Left lung (tissue), 10 donors: ENCODE results near the gene PRKCD. TPM values are rescaled to one million over a fixed set of nuclear protein-coding genes. Genes with fewer than 3 reads are reported as not detected.

Source experiments
- ATAC-seq: fragments of 200-7000 bp; cut with Tn5 transposase; one replicate; pipeline ENCODE4 v1.9.1; 2020; ENCODE audit warnings: moderate library complexity
- DNase-seq, 4 donors: peaks; one replicate each; pipeline ENCODE4 v3.0.0-alpha.2; 2013 to 2020
- H3K27ac ChIP-seq, 2 donors: fragments of 200-600 bp; sonication (generic) in 1 of 2; one replicate each; pipeline versions ENCODE4 v1.5.0 to v1.8.0; 2020 to 2021
- H3K27me3 ChIP-seq, 2 donors: fragments of 200-600 bp; sonication (generic) in 1 of 2; one replicate each; pipeline versions ENCODE4 v1.5.0 to v1.8.0; 2020 to 2021
- H3K36me3 ChIP-seq, 2 donors: fragments of 200-600 bp; sonication (generic) in 1 of 2; one replicate each; pipeline versions ENCODE4 v1.5.0 to v1.8.0; 2020 to 2021
- H3K4me1 ChIP-seq, 2 donors: fragments of 200-600 bp; one replicate each; pipeline ENCODE4 v1.8.0; 2021
- H3K4me3 ChIP-seq, 2 donors: fragments of 200-600 bp; sonication (generic) in 1 of 2; one replicate each; pipeline versions ENCODE4 v1.5.0 to v1.8.0; 2020 to 2021; ENCODE audit warnings: mild to moderate bottlenecking in 1 of 2
- H3K9me3 ChIP-seq, 2 donors: fragments of 200-600 bp; sonication (generic) in 1 of 2; one replicate each; pipeline versions ENCODE4 v1.5.0 to v1.8.0; 2020 to 2021
- CTCF ChIP-seq, 2 donors: fragments of 200-600 bp; sonication (generic) in 1 of 2; IDR thresholded peaks; one replicate each; pipeline versions ENCODE4 v1.5.0 to v1.8.0; 2021; ENCODE audit warnings: antibody characterized with exemption in 2 of 2
- intact Hi-C, 2 donors: fragments of 100-400 bp; cut with DNase I; formaldehyde crosslinking; loops; one replicate each; pipeline versions ENCODE4 v1.11.2 to v1.14.2; 2022
- polyA plus RNA-seq, 6 donors: library from polyadenylated mRNA; unstranded; fragments of 120-200 nt; gene quantifications; one replicate each; pipeline ENCODE4 v1.2.1, GENCODE V29; 2013; ENCODE audit not compliant: insufficient read length in 6 of 6
- total RNA-seq, 2 donors: library from RNA; stranded (reverse); fragmentation: NEBNext Ultra II Directional; extraction: Animal tissue kit (Norgen Biotek cat#: 25700); gene quantifications; one replicate each; pipeline ENCODE4 v1.2.1, GENCODE V29; 2021
- donor health status: DM: no; HTN: yes; CAD: no.
- donor health status: DM: no; HTN: no; CAD: no.

PRKCD gene
- total and polyA plus RNA-seq, 8 donors, result 45.5 to 73.7 (median 53.0) TPM

GRCh38 chr3:53114412-53115074 is 46.5 kb upstream of the PRKCD start:
- intact Hi-C loops, result loop anchor here in 1 of 2 donors (5.0 kb wide), 1 partner anchor 83 kb away; no protein-coding TSS in a partner anchor
- ATAC-seq (no peak), DNase-seq (no peak)
- Histone ChIP-seq H3K36me3 (peaks cover 0 to 57% of the 10 kb centered on the region in 2 donors), H3K27me3 (no peaks in the 10 kb centered on the region), H3K4me1 (peaks cover 5 to 38% of the 10 kb centered on the region in 2 donors), H3K27ac (peak overlapping the region in 1 of 2 donors; percentile 81), H3K4me3 (no peak overlapping the region), H3K9me3 (no peaks in the 10 kb centered on the region)
- TF ChIP-seq CTCF (IDR thresholded peaks at IDR 0.05), result no peak

- TF ChIP-seq CTCF (IDR thresholded peaks at IDR 0.05), result no peak
These were observed 44.1 kb upstream of the PRKCD start for GRCh38 chr3:53116956-53117355.

DNA sequence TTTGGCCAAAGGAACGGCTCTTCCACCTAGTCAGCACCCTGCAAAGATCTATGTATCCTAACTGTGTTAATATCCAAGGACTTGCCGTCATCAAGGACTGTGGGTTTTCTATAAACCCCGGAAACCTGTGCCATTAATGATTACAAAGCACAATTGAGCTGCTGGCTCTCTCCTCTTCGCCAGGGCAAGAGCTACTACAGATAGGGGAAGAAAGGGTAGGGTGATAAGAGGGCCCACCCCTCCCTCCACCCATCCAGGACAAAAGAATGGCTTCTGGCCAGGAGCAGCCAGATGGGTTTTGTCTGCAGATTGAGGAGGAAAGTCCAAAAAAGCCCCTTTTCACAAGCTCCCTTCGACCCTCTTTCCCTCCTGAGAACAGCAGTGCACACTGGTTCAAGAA is 40.7 kb upstream of the PRKCD start:
- peaks cover 3 to 98% of the 10 kb centered on the region in 2 donors for H3K36me3 ChIP-seq
- DNase-seq (no peak), ATAC-seq (no peak)
- no peaks in the 10 kb centered on the region for H3K9me3 ChIP-seq
- intact Hi-C loops, result no loop called here
- no peaks in the 10 kb centered on the region for H3K27me3 ChIP-seq
- H3K27ac ChIP-seq, result no peak overlapping the region
- H3K4me3 ChIP-seq, result no peak overlapping the region
- peaks cover 0 to 26% of the 10 kb centered on the region in 2 donors for H3K4me1 ChIP-seq
- TF ChIP-seq CTCF (IDR thresholded peaks at IDR 0.05), result no peak

More at GRCh38 chr3:53116956-53117355, 44.1 kb upstream of the PRKCD start:
- Histone ChIP-seq H3K4me1 (peaks cover 0 to 25% of the 10 kb centered on the region in 2 donors), H3K9me3 (no peaks in the 10 kb centered on the region), H3K27ac (no peak overlapping the region), H3K27me3 (no peaks in the 10 kb centered on the region), H3K36me3 (peaks cover 3 to 69% of the 10 kb centered on the region in 2 donors), H3K4me3 (no peak overlapping the region)
- intact Hi-C loops, result loop anchor here in 1 of 2 donors (5.0 kb wide), 1 partner anchor 80 kb away; no protein-coding TSS in a partner anchor
- DNase-seq, result no peak
- ATAC-seq, result no peak

DNA sequence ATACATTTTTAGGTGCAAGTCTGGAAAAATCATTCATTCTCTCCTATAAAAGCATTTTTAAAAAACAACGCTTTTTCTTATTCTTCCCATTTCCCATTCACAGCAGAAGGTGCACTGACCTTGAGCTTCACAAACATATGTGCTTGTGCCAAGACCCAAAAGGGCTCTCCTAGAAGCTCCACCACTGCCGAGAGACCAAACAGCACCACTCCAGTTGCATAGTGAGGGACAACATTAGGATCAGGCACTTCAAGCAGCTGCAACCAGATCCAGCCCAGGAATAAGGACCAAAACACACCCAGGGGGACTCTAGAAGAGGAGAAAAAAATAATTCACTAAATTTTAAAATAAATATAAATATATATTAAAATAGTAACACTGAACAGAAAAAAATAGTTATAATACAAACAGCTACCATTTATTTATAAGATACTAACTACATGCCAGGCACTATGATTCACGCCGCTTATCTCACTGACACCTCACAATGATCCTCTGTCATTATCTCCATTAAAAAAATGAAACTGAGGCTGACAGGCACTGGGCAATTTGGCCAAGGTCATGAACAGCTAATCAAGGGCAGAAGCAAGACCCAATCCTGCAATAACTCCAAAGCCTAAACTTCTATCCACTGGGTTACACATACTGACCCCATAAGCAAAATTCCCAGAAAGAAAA is 38.6 kb upstream of the PRKCD start:
- Histone ChIP-seq H3K27me3 (no peaks in the 10 kb centered on the region), H3K4me1 (peaks cover 0 to 22% of the 10 kb centered on the region in 2 donors), H3K4me3 (no peak overlapping the region), H3K27ac (peak overlapping the region in 1 of 2 donors; percentile 72), H3K9me3 (no peaks in the 10 kb centered on the region), H3K36me3 (peaks cover 3 to 85% of the 10 kb centered on the region in 2 donors)
- DNase-seq (no peak), ATAC-seq (no peak)
- intact Hi-C loops, result no loop called here
- no peak for TF ChIP-seq CTCF (IDR thresholded peaks at IDR 0.05)

GRCh38 chr3:53122933-53123305 is 38.1 kb upstream of the PRKCD start:
- Histone ChIP-seq H3K27me3 (no peaks in the 10 kb centered on the region), H3K9me3 (no peaks in the 10 kb centered on the region), H3K27ac (peak overlapping the region in 1 of 2 donors; percentile 72), H3K4me1 (peaks cover 0 to 22% of the 10 kb centered on the region in 2 donors), H3K36me3 (peaks cover 3 to 80% of the 10 kb centered on the region in 2 donors), H3K4me3 (no peak overlapping the region)
- intact Hi-C loops, result no loop called here
- ATAC-seq (no peak), DNase-seq (no peak)
- no peak for TF ChIP-seq CTCF (IDR thresholded peaks at IDR 0.05)
